Adipocyte (in vitro differentiated cells): Measurements from ENCODE around the gene RTL1.

Experiments used
- DNase-seq: peaks from one replicate; pipeline ENCODE4 v3.0.0-alpha.2; 2015; ENCODE audit warnings: low read depth
- H3K27me3 ChIP-seq: replicated peaks from 2 replicates; pipeline ENCODE4 v1.7.0; 2013; ENCODE audit warnings: mild to moderate bottlenecking, low read length, moderate library complexity; ENCODE audit not compliant: control insufficient read depth, insufficient read depth
- H3K36me3 ChIP-seq: 2 replicates; pipeline ENCODE4 v1.7.0; 2013; ENCODE audit warnings: low read length, mild to moderate bottlenecking, moderate library complexity; ENCODE audit not compliant: control insufficient read depth, insufficient read depth, severe bottlenecking
- H3K4me1 ChIP-seq: 2 replicates; pipeline ENCODE4 v1.7.0; 2013; ENCODE audit warnings: mild to moderate bottlenecking, low read length, moderate library complexity; ENCODE audit not compliant: control insufficient read depth, insufficient read depth
- H3K4me3 ChIP-seq: 2 replicates; pipeline ENCODE4 v1.7.0; 2013; ENCODE audit warnings: mild to moderate bottlenecking, low read length, moderate library complexity
- H3K9ac ChIP-seq: 2 replicates; pipeline ENCODE4 v1.7.0; 2013; ENCODE audit warnings: mild to moderate bottlenecking, low read length, moderate library complexity
- H3K9me3 ChIP-seq: 2 replicates; pipeline ENCODE4 v1.7.0; 2013; ENCODE audit warnings: mild to moderate bottlenecking, low read length, moderate library complexity; ENCODE audit not compliant: control insufficient read depth

The RTL1 gene

GRCh38 chr14:100868621-100869370, 34.7 kb downstream of the RTL1 start:
- Histone ChIP-seq H3K9ac (no peak overlapping the region), H3K4me3 (no peak overlapping the region), H3K36me3 (peaks cover 5% of the 10 kb centered on the region), H3K27me3 (no peaks in the 10 kb centered on the region), H3K9me3 (no peaks in the 10 kb centered on the region), H3K4me1 (peaks cover 14% of the 10 kb centered on the region)
- no peak for DNase-seq

- no peak for DNase-seq
- Histone ChIP-seq H3K9ac (no peak overlapping the region), H3K27me3 (peaks cover 2% of the 10 kb centered on the region), H3K4me3 (no peak overlapping the region), H3K4me1 (peaks cover 14% of the 10 kb centered on the region), H3K36me3 (peaks cover 5% of the 10 kb centered on the region), H3K9me3 (no peaks in the 10 kb centered on the region)
These were observed 35.7 kb downstream of the RTL1 start for GRCh38 chr14:100867631-100868315.

GRCh38 chr14:100866666-100867630, 36.6 kb downstream of the RTL1 start:
- DNase-seq, result no peak
- H3K9me3 ChIP-seq, result no peaks in the 10 kb centered on the region
- H3K27me3 ChIP-seq, result peaks cover 5% of the 10 kb centered on the region
- no peak overlapping the region for H3K9ac ChIP-seq
- peaks cover 14% of the 10 kb centered on the region for H3K4me1 ChIP-seq
- H3K4me3 ChIP-seq, result no peak overlapping the region
- H3K36me3 ChIP-seq, result peaks cover 5% of the 10 kb centered on the region

GRCh38 chr14:100865682-100866591, 37.6 kb downstream of the RTL1 start:
- H3K27me3 ChIP-seq, result peaks cover 5% of the 10 kb centered on the region
- peaks cover 5% of the 10 kb centered on the region for H3K36me3 ChIP-seq
- no peak for DNase-seq
- peaks cover 14% of the 10 kb centered on the region for H3K4me1 ChIP-seq
- no peaks in the 10 kb centered on the region for H3K9me3 ChIP-seq
- H3K4me3 ChIP-seq, result no peak overlapping the region
- H3K9ac ChIP-seq, result no peak overlapping the region

- H3K9me3 ChIP-seq, result no peaks in the 10 kb centered on the region
These were observed 38.4 kb downstream of the RTL1 start for GRCh38 chr14:100864960-100865681.

GRCh38 chr14:100864206-100864605, 39.3 kb downstream of the RTL1 start:
- H3K9me3 ChIP-seq, result no peaks in the 10 kb centered on the region
- DNase-seq, result no peak
- no peak overlapping the region for H3K9ac ChIP-seq
- no peak overlapping the region for H3K4me3 ChIP-seq
- peaks cover 5% of the 10 kb centered on the region for H3K36me3 ChIP-seq
- peaks cover 14% of the 10 kb centered on the region for H3K4me1 ChIP-seq
- peaks cover 5% of the 10 kb centered on the region for H3K27me3 ChIP-seq

More at GRCh38 chr14:100864960-100865681, 38.4 kb downstream of the RTL1 start:
- no peak overlapping the region for H3K4me3 ChIP-seq
- peaks cover 14% of the 10 kb centered on the region for H3K4me1 ChIP-seq
- H3K36me3 ChIP-seq, result peaks cover 5% of the 10 kb centered on the region
- H3K9ac ChIP-seq, result no peak overlapping the region
- H3K27me3 ChIP-seq, result peaks cover 5% of the 10 kb centered on the region
- no peak for DNase-seq

- Histone ChIP-seq H3K27me3 (peaks cover 8% of the 10 kb centered on the region), H3K9me3 (no peaks in the 10 kb centered on the region), H3K4me3 (no peak overlapping the region), H3K4me1 (peaks cover 14% of the 10 kb centered on the region), H3K36me3 (no peaks in the 10 kb centered on the region), H3K9ac (no peak overlapping the region)
- no peak for DNase-seq
These were observed 40.7 kb downstream of the RTL1 start for GRCh38 chr14:100862793-100863192.

- no peak overlapping the region for H3K9ac ChIP-seq
- peaks cover 9% of the 10 kb centered on the region for H3K27me3 ChIP-seq
- peaks cover 14% of the 10 kb centered on the region for H3K4me1 ChIP-seq
- H3K9me3 ChIP-seq, result no peaks in the 10 kb centered on the region
- H3K36me3 ChIP-seq, result no peaks in the 10 kb centered on the region
- DNase-seq, result no peak
- H3K4me3 ChIP-seq, result no peak overlapping the region
These were observed 41.2 kb downstream of the RTL1 start for GRCh38 chr14:100862277-100862676.

GRCh38 chr14:100861937-100862247, 41.6 kb downstream of the RTL1 start:
- peaks cover 14% of the 10 kb centered on the region for H3K4me1 ChIP-seq
- no peak overlapping the region for H3K9ac ChIP-seq
- no peak overlapping the region for H3K4me3 ChIP-seq
- peaks cover 9% of the 10 kb centered on the region for H3K27me3 ChIP-seq
- no peaks in the 10 kb centered on the region for H3K36me3 ChIP-seq
- DNase-seq, result no peak
- no peaks in the 10 kb centered on the region for H3K9me3 ChIP-seq
